Measurements from ENCODE around the gene MT3.

GRCh38 chr16:56549744-56550385 is 39.5 kb upstream of the MT3 start:
- TF ChIP-seq CTCF (IDR thresholded peaks at IDR 0.05) (no peak), POLR2A (IDR thresholded peaks at IDR 0.05) (no peak), EP300 (IDR thresholded peaks at IDR 0.05) (no peak), POLR2AphosphoS5 (IDR thresholded peaks at IDR 0.05) (no peak)

All from gastroesophageal sphincter (tissue), 3 donors.